ENCODE data around the gene AUTS2.

GRCh38 chr7:69820479-69821192 is 222.4 kb downstream of the AUTS2 start:
- no peak for TF ChIP-seq CTCF (IDR thresholded peaks at IDR 0.05)
- TF ChIP-seq TEAD4 (CRISPR knock-in tag; IDR thresholded peaks at IDR 0.05): no peak
- TF ChIP-seq ETV6 (CRISPR knock-in tag; IDR thresholded peaks at IDR 0.05): no peak
- TF ChIP-seq FOXP4 (CRISPR knock-in tag; IDR thresholded peaks at IDR 0.05): no peak
- TF ChIP-seq IRF2 (CRISPR knock-in tag; IDR thresholded peaks at IDR 0.05; ENCODE audit: borderline replicate concordance, low read depth): no peak
- TF ChIP-seq NR2C2 (CRISPR knock-in tag; IDR thresholded peaks at IDR 0.05): no peak
- TF ChIP-seq RELA (CRISPR knock-in tag; IDR thresholded peaks at IDR 0.05; ENCODE audit: borderline replicate concordance): no peak
- TF ChIP-seq PRRX2 (CRISPR knock-in tag; IDR thresholded peaks at IDR 0.05): no peak
- no peak for TF ChIP-seq ZNF512 (CRISPR knock-in tag; IDR thresholded peaks at IDR 0.05; ENCODE audit: borderline replicate concordance)
- TF ChIP-seq NR3C1 (CRISPR knock-in tag; conservative IDR thresholded peaks at IDR 0.05; ENCODE audit: low read depth): no peak
- TF ChIP-seq NR1H2 (CRISPR knock-in tag; IDR thresholded peaks at IDR 0.05): no peak
- no peak for TF ChIP-seq AFF4 (CRISPR knock-in tag; IDR thresholded peaks at IDR 0.05; ENCODE audit: borderline replicate concordance)
- TF ChIP-seq ZNF121 (CRISPR knock-in tag; IDR thresholded peaks at IDR 0.05): no peak
- TF ChIP-seq JUN (CRISPR knock-in tag; IDR thresholded peaks at IDR 0.05): no peak
